OCI-LY1 (cell line): ENCODE data around the gene COL15A1.

ENCODE experiments used
- H2AFZ ChIP-seq: fragments of 200-600 bp; sonication (generic), shearing (Covaris generic); 2 replicates; pipeline ENCODE4 v1.6.0; 2014; ENCODE audit warnings: antibody characterized with exemption, mild to moderate bottlenecking, low read length
- H3F3A ChIP-seq: fragments of 200-600 bp; sonication (generic), shearing (Covaris generic); 2 replicates; pipeline ENCODE4 v1.6.0; 2014; ENCODE audit warnings: mild to moderate bottlenecking, antibody characterized with exemption, low read length, moderate library complexity; ENCODE audit not compliant: insufficient read depth
- H3K27ac ChIP-seq: fragments of 200-600 bp; sonication (generic); 2 replicates; pipeline ENCODE4 v1.5.1; 2014; ENCODE audit warnings: low read length, mixed run types, mild to moderate bottlenecking, low read depth; ENCODE audit not compliant: poor library complexity, severe bottlenecking
- H3K27me3 ChIP-seq: fragments of 200-600 bp; sonication (generic); 2 replicates; pipeline ENCODE4 v1.6.0; 2014; ENCODE audit warnings: antibody characterized with exemption, mild to moderate bottlenecking, low read length, moderate library complexity; ENCODE audit not compliant: insufficient read depth
- H3K36me3 ChIP-seq: fragments of 200-600 bp; sonication (generic); 2 replicates; pipeline ENCODE4 v1.6.1; 2014; ENCODE audit warnings: mild to moderate bottlenecking, antibody characterized with exemption, low read length, moderate library complexity, mixed read lengths; ENCODE audit not compliant: insufficient read depth
- H3K4me1 ChIP-seq: fragments of 200-600 bp; sonication (generic); 2 replicates; pipeline ENCODE4 v1.5.1; 2014; ENCODE audit warnings: mild to moderate bottlenecking, low read length, moderate library complexity; ENCODE audit not compliant: insufficient read depth, severe bottlenecking
- H3K4me2 ChIP-seq: fragments of 200-600 bp; sonication (generic), shearing (Covaris generic); 2 replicates; pipeline ENCODE4 v1.6.1; 2014; ENCODE audit warnings: low read length
- H3K4me3 ChIP-seq: fragments of 200-600 bp; sonication (generic); 2 replicates; pipeline ENCODE4 v1.5.1; 2014; ENCODE audit warnings: low read length, low read depth, mild to moderate bottlenecking, mixed read lengths; ENCODE audit not compliant: poor library complexity, severe bottlenecking
- H3K79me2 ChIP-seq: fragments of 200-600 bp; shearing (Covaris generic); 2 replicates; pipeline ENCODE4 v1.6.1; 2016; ENCODE audit warnings: mixed run types, low read length, mixed read lengths; ENCODE audit not compliant: insufficient read depth
- H3K9ac ChIP-seq: fragments of 200-600 bp; sonication (generic), shearing (Covaris generic); 2 replicates; pipeline ENCODE4 v1.6.1; 2014; ENCODE audit warnings: mild to moderate bottlenecking, low read length, mixed read lengths
- H3K9me2 ChIP-seq: fragments of 200-600 bp; sonication (generic), shearing (Covaris generic); 2 replicates; pipeline ENCODE4 v1.6.1; 2014; ENCODE audit warnings: low read depth, mild to moderate bottlenecking, low read length, mixed read lengths
- H3K9me3 ChIP-seq: fragments of 200-600 bp; shearing (Covaris generic); 2 replicates; pipeline ENCODE4 v1.6.1; 2014; ENCODE audit warnings: low read length, mixed read lengths
- H4K20me1 ChIP-seq: fragments of 200-600 bp; sonication (generic), shearing (Covaris generic); 2 replicates; pipeline ENCODE4 v1.6.0; 2016; ENCODE audit warnings: mild to moderate bottlenecking, low read length; ENCODE audit not compliant: insufficient read depth
- CTCF ChIP-seq: fragments of 200-600 bp; sonication (generic), shearing (Covaris generic); IDR thresholded peaks from 2 replicates; pipeline ENCODE4 v1.5.1; 2017; ENCODE audit warnings: mild to moderate bottlenecking, antibody characterized with exemption, low read length, moderate library complexity, mixed read lengths
- EZH2 ChIP-seq: fragments of 200-600 bp; sonication (generic), shearing (Covaris generic); IDR thresholded peaks from 2 replicates; pipeline ENCODE4 v1.8.0; 2017; ENCODE audit warnings: borderline replicate concordance, mixed run types, mild to moderate bottlenecking, antibody characterized with exemption, low read length, moderate library complexity, mixed read lengths

The COL15A1 gene

GRCh38 chr9:99026271-99026955, 82.7 kb downstream of the COL15A1 start:
- no peak overlapping the region for H3K4me3 ChIP-seq
- no peaks in the 10 kb centered on the region for H3K27me3 ChIP-seq
- H3K4me2 ChIP-seq, result no peak overlapping the region
- no peaks in the 10 kb centered on the region for H3K4me1 ChIP-seq
- no peaks in the 10 kb centered on the region for H3F3A ChIP-seq
- H3K9me2 ChIP-seq, result no peaks in the 10 kb centered on the region
- no peaks in the 10 kb centered on the region for H4K20me1 ChIP-seq
- H3K27ac ChIP-seq, result no peak overlapping the region
- no peaks in the 10 kb centered on the region for H3K9me3 ChIP-seq
- no peaks in the 10 kb centered on the region for H3K36me3 ChIP-seq
- H2AFZ ChIP-seq, result no peak overlapping the region
- H3K79me2 ChIP-seq, result no peaks in the 10 kb centered on the region
- no peak overlapping the region for H3K9ac ChIP-seq
- TF ChIP-seq EZH2 (no peak), CTCF (no peak)

GRCh38 chr9:99026956-99027298, 83.2 kb downstream of the COL15A1 start:
- TF ChIP-seq EZH2 (no peak), CTCF (no peak)
- H4K20me1 ChIP-seq, result no peaks in the 10 kb centered on the region
- H3K27ac ChIP-seq, result no peak overlapping the region
- H3K4me1 ChIP-seq, result no peaks in the 10 kb centered on the region
- H2AFZ ChIP-seq, result no peak overlapping the region
- no peak overlapping the region for H3K4me2 ChIP-seq
- H3F3A ChIP-seq, result no peaks in the 10 kb centered on the region
- no peaks in the 10 kb centered on the region for H3K27me3 ChIP-seq
- H3K9ac ChIP-seq, result no peak overlapping the region
- no peak overlapping the region for H3K4me3 ChIP-seq
- no peaks in the 10 kb centered on the region for H3K36me3 ChIP-seq
- no peaks in the 10 kb centered on the region for H3K79me2 ChIP-seq
- no peaks in the 10 kb centered on the region for H3K9me3 ChIP-seq
- H3K9me2 ChIP-seq, result no peaks in the 10 kb centered on the region

- Histone ChIP-seq H3K9me3 (no peaks in the 10 kb centered on the region), H3K79me2 (no peaks in the 10 kb centered on the region), H3K4me2 (no peak overlapping the region), H3K27ac (no peak overlapping the region), H2AFZ (no peak overlapping the region), H3F3A (no peaks in the 10 kb centered on the region), H3K4me3 (no peak overlapping the region), H3K4me1 (no peaks in the 10 kb centered on the region), H3K9ac (no peak overlapping the region), H3K9me2 (no peaks in the 10 kb centered on the region), H4K20me1 (no peaks in the 10 kb centered on the region), H3K27me3 (no peaks in the 10 kb centered on the region), H3K36me3 (no peaks in the 10 kb centered on the region)
- TF ChIP-seq CTCF, result no peak
- TF ChIP-seq EZH2, result no peak
Observed at GRCh38 chr9:99027443-99027842, 83.7 kb downstream of the COL15A1 start.
